Mononuclear cell (primary cell): ENCODE data around the gene FAM72D. TPM values are rescaled to one million over a fixed set of nuclear protein-coding genes. Genes with fewer than 3 reads are reported as not detected.
"Not testable (repeated sequence)": the region's sequence is repeated elsewhere in the genome, so short reads cannot be mapped to it uniquely, and the experiment has no call there.

Experiments
- H3K27me3 ChIP-seq: 2 replicates; pipeline ENCODE4 v1.6.0; 2011; ENCODE audit warnings: low read length, control low read depth; ENCODE audit not compliant: insufficient read depth
- H3K4me1 ChIP-seq: 2 replicates; pipeline ENCODE4 v1.5.1; 2011; ENCODE audit warnings: mild to moderate bottlenecking, low read length, control low read depth; ENCODE audit not compliant: insufficient read depth
- H3K4me3 ChIP-seq: 2 replicates; pipeline ENCODE4 v1.5.1; 2011; ENCODE audit warnings: mild to moderate bottlenecking, low read length, moderate library complexity
- H3K9me3 ChIP-seq: 2 replicates; pipeline ENCODE4 v1.5.1; 2011; ENCODE audit warnings: low read depth, mild to moderate bottlenecking, control low read depth, low read length
- total RNA-seq: library from RNA; depleted of rRNA; stranded (reverse); fragments of >200 nt; gene quantifications from one replicate; pipeline ENCODE4 v1.2.3, GENCODE V29; 2012

FAM72D gene
- total RNA-seq, 1 donor: not detected

GRCh38 chr1:145161046-145161752 lies 65.4 kb downstream of the FAM72D start:
- not testable (repeated sequence) for H3K9me3 ChIP-seq, H3K4me1 ChIP-seq, H3K27me3 ChIP-seq, H3K4me3 ChIP-seq

Other genes starting within 250 kb of the FAM72D start
- 14.7 TPM for gene SRGAP2B, start 646 bp upstream of the FAM72D start, total RNA-seq
- gene PPIAL4D, start 146.2 kb downstream of the FAM72D start, total RNA-seq: not detected